KMS-11 (cell line): Measurements from ENCODE around the gene SEMA3G.

Source experiments
- H2AFZ ChIP-seq: fragments of 200-600 bp; sonication (generic); 2 replicates; pipeline ENCODE4 v1.6.1; 2016; ENCODE audit warnings: antibody characterized with exemption, mixed run types, low read depth
- H3K27ac ChIP-seq: fragments of 200-600 bp; sonication (generic); 2 replicates; pipeline ENCODE4 v1.6.1; 2016; ENCODE audit warnings: mild to moderate bottlenecking, mixed run types
- H3K27me3 ChIP-seq: fragments of 200-600 bp; sonication (generic); 2 replicates; pipeline ENCODE4 v1.6.1; 2017; ENCODE audit warnings: mild to moderate bottlenecking, low read depth, mixed run types, moderate library complexity; ENCODE audit not compliant: insufficient read depth
- H3K36me3 ChIP-seq: fragments of 200-600 bp; sonication (generic); 2 replicates; pipeline ENCODE4 v1.6.1; 2017; ENCODE audit warnings: mild to moderate bottlenecking, mixed run types; ENCODE audit not compliant: insufficient read depth
- H3K4me1 ChIP-seq: fragments of 200-600 bp; sonication (generic); 2 replicates; pipeline ENCODE4 v1.6.1; 2016; ENCODE audit warnings: mild to moderate bottlenecking, low read depth, mixed run types; ENCODE audit not compliant: poor library complexity, severe bottlenecking
- H3K4me2 ChIP-seq: fragments of 200-600 bp; sonication (generic); 2 replicates; pipeline ENCODE4 v1.7.0; 2016; ENCODE audit warnings: mild to moderate bottlenecking, mixed run types
- H3K4me3 ChIP-seq: fragments of 200-600 bp; sonication (generic); IDR thresholded peaks from 2 replicates; pipeline ENCODE4 v1.6.1; 2017; ENCODE audit warnings: low read depth, low read length, mixed read lengths; ENCODE audit not compliant: insufficient read depth
- H3K79me2 ChIP-seq: fragments of 200-600 bp; sonication (generic); 2 replicates; pipeline ENCODE4 v1.6.1; 2016; ENCODE audit warnings: low read depth, mixed run types; ENCODE audit not compliant: insufficient read depth
- H3K9ac ChIP-seq: fragments of 200-600 bp; sonication (generic); 2 replicates; pipeline ENCODE4 v1.6.1; 2016; ENCODE audit warnings: mild to moderate bottlenecking, mixed run types
- H4K20me1 ChIP-seq: fragments of 200-600 bp; sonication (generic); 2 replicates; pipeline ENCODE4 v1.6.1; 2016; ENCODE audit warnings: mild to moderate bottlenecking, mixed run types; ENCODE audit not compliant: insufficient read depth
- TF ChIP-seq, protein P1 (sequence below): fragments of 200-600 bp; sonication (generic); conservative IDR thresholded peaks from 2 replicates; pipeline ENCODE4 v1.6.1; 2017; ENCODE audit warnings: low read depth, mild to moderate bottlenecking, antibody characterized with exemption, low read length, moderate library complexity, mixed read lengths

Gene SEMA3G

DNA sequence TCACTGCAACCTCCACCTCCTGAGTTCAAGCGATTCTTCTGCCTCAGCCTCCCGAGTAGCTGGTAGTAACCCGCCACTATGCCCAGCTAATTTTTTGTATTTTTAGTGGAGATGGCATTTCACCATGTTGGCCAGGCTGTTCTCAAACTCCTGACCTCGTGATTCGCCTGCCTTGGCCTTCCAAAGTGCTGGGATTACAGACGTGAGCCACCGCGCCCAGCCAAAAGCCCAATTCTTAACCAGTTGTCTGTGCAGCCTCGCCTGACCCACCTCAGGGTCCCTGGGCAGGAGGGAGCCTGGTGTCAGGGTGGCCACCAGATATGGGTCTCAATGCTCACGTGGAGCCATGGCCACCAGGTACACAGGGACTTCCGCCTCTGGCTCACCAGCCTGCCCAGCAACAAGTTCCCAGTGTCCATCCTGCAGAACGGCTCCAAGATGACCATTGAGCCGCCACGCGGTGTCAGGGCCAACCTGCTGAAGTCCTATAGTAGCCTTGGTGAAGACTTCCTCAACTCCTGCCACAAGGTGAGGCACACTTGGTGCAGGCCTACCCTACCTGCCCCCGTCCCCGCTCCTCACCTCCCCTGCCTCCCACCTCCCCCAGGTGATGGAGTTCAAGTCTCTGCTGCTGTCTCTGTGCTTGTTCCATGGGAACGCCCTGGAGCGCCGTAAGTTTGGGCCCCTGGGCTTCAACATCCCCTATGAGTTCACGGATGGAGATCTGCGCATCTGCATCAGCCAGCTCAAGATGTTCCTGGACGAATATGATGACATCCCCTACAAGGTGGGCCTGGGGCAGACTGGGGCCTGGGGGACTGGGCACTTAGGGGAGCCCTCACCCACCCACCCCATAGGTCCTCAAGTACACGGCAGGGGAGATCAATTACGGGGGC is 48.6 kb downstream of the SEMA3G start:
- Histone ChIP-seq H3K9ac (no peak overlapping the region), H3K4me3 (no peak overlapping the region), H3K36me3 (no peaks in the 10 kb centered on the region), H3K4me2 (no peak overlapping the region), H4K20me1 (no peaks in the 10 kb centered on the region), H2AFZ (no peak overlapping the region), H3K79me2 (no peaks in the 10 kb centered on the region), H3K27me3 (no peaks in the 10 kb centered on the region), H3K4me1 (no peaks in the 10 kb centered on the region), H3K27ac (no peak overlapping the region)
- TF ChIP-seq, protein P1, sequence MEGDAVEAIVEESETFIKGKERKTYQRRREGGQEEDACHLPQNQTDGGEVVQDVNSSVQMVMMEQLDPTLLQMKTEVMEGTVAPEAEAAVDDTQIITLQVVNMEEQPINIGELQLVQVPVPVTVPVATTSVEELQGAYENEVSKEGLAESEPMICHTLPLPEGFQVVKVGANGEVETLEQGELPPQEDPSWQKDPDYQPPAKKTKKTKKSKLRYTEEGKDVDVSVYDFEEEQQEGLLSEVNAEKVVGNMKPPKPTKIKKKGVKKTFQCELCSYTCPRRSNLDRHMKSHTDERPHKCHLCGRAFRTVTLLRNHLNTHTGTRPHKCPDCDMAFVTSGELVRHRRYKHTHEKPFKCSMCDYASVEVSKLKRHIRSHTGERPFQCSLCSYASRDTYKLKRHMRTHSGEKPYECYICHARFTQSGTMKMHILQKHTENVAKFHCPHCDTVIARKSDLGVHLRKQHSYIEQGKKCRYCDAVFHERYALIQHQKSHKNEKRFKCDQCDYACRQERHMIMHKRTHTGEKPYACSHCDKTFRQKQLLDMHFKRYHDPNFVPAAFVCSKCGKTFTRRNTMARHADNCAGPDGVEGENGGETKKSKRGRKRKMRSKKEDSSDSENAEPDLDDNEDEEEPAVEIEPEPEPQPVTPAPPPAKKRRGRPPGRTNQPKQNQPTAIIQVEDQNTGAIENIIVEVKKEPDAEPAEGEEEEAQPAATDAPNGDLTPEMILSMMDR, result no peak

DNA sequence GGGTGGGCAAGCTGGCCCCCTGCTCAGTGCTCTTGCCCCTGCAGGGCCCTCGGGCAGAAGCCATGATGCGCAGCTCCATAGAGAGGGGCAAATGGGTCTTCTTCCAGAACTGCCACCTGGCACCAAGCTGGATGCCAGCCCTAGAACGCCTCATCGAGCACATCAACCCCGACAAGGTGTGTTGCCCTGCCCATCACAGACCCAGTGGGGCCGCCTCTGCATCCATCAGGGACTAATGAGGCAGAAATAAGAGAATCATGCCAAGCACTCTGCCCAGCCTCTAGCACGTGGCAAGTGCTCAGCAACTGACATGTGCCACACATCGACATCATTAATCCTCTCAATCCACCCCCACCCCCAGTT is 49.4 kb downstream of the SEMA3G start:
- no peaks in the 10 kb centered on the region for H3K79me2 ChIP-seq
- H4K20me1 ChIP-seq, result no peaks in the 10 kb centered on the region
- H3K36me3 ChIP-seq, result no peaks in the 10 kb centered on the region
- TF ChIP-seq, protein P1, result no peak
- H3K27me3 ChIP-seq, result no peaks in the 10 kb centered on the region
- H3K27ac ChIP-seq, result no peak overlapping the region
- no peak overlapping the region for H3K9ac ChIP-seq
- H2AFZ ChIP-seq, result no peak overlapping the region
- H3K4me3 ChIP-seq, result no peak overlapping the region
- H3K4me1 ChIP-seq, result no peaks in the 10 kb centered on the region
- no peak overlapping the region for H3K4me2 ChIP-seq

DNA sequence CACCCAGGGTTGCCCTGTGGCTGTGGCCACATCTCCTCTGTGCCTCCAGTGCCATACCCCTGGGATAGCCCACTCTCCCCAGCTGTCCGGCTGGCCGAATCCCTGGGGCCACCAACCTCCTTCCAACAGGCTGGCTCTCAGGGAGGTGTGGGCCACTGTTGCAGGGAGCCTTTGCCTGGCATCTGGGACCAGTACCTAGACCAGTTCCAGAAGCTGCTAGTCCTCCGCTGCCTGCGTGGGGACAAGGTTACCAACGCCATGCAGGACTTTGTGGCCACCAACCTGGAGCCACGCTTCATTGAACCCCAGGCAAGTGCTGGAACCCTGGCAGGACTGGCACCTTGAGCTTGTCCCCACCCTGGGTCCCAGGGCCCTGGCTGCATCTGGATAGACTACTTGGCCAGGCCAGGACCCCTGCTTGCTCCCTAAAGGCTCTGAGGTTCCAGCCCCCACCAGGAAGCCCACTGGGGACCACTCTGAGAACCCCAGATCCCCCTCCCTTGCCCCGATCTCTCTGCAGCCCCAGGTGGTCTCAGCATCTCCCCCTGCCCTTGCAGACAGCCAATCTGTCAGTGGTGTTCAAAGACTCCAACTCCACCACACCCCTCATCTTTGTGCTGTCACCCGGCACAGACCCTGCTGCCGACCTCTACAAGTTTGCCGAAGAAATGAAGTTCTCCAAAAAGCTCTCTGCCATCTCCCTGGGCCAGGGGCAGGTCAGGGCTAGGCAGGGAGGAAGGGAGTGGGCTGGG is 50.0 kb downstream of the SEMA3G start:
- Histone ChIP-seq H3K27ac (no peak overlapping the region), H3K36me3 (no peaks in the 10 kb centered on the region), H3K9ac (no peak overlapping the region), H3K27me3 (no peaks in the 10 kb centered on the region), H2AFZ (no peak overlapping the region), H3K79me2 (no peaks in the 10 kb centered on the region), H4K20me1 (no peaks in the 10 kb centered on the region), H3K4me2 (no peak overlapping the region), H3K4me3 (no peak overlapping the region), H3K4me1 (no peaks in the 10 kb centered on the region)
- TF ChIP-seq, protein P1, result no peak

DNA sequence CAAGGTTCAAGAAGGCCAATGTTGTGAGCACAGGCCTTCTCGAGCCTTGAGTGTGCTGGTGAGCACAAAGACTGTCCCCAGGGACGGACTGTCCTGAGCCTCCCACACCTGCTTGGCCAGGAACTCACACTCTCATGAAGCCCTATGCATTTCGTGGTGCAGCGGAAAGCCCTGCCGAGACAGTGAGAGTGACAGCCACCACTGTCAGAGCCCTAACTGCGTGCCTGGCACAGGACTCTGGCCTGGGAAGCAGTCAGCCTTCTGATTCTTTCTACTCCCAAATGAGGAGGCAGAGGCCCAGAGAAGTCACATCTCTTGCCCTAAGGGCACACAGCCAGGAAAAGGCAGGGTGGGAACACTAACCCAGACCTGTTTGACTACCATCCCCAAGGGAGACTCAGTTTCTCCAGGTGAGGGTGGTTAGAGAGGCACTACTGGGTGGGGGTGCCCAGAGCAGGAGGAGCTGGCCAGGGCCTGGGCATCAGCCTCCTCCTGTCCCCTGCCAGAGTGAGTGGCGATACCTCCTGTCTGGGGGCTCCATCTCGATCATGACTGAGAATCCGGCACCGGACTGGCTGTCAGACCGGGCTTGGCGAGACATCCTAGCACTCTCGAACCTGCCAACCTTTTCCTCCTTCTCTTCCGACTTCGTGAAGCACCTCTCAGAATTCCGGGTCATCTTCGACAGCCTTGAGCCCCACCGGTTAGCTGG is 50.8 kb downstream of the SEMA3G start:
- Histone ChIP-seq H3K4me2 (no peak overlapping the region), H3K79me2 (no peaks in the 10 kb centered on the region), H3K27me3 (no peaks in the 10 kb centered on the region), H3K27ac (no peak overlapping the region), H3K4me3 (no peak overlapping the region), H3K36me3 (no peaks in the 10 kb centered on the region), H3K4me1 (no peaks in the 10 kb centered on the region), H2AFZ (no peak overlapping the region), H3K9ac (no peak overlapping the region), H4K20me1 (no peaks in the 10 kb centered on the region)
- TF ChIP-seq, protein P1, result no peak
